HUES48 (cell line): ENCODE results near the gene MT1B.
"Not testable (repeated sequence)": the region's sequence is repeated elsewhere in the genome, so short reads cannot be mapped to it uniquely, and the experiment has no call there.

Experiments used
- H3K27ac ChIP-seq: one replicate; pipeline ENCODE4 v1.7.0; 2013; ENCODE audit warnings: low read depth, low read length, inconsistent platforms
- H3K27me3 ChIP-seq: 2 replicates; pipeline ENCODE4 v1.6.1; 2013; ENCODE audit warnings: mild to moderate bottlenecking, low read length; ENCODE audit not compliant: control insufficient read depth, insufficient read depth
- H3K36me3 ChIP-seq: 2 replicates; pipeline ENCODE4 v1.6.1; 2013; ENCODE audit warnings: low read length; ENCODE audit not compliant: control insufficient read depth, insufficient read depth
- H3K4me1 ChIP-seq: 2 replicates; pipeline ENCODE4 v1.6.1; 2013; ENCODE audit warnings: mild to moderate bottlenecking, low read length; ENCODE audit not compliant: control insufficient read depth, insufficient read depth
- H3K4me3 ChIP-seq: 2 replicates; pipeline ENCODE4 v1.5.1; 2013; ENCODE audit warnings: mild to moderate bottlenecking, low read depth, low read length
- H3K9ac ChIP-seq: 2 replicates; pipeline ENCODE4 v1.6.1; 2013; ENCODE audit warnings: mild to moderate bottlenecking, low read depth, low read length, moderate library complexity
- H3K9me3 ChIP-seq: 2 replicates; pipeline ENCODE4 v1.6.1; 2013; ENCODE audit warnings: low read length; ENCODE audit not compliant: control insufficient read depth, insufficient read depth

The MT1B gene

DNA sequence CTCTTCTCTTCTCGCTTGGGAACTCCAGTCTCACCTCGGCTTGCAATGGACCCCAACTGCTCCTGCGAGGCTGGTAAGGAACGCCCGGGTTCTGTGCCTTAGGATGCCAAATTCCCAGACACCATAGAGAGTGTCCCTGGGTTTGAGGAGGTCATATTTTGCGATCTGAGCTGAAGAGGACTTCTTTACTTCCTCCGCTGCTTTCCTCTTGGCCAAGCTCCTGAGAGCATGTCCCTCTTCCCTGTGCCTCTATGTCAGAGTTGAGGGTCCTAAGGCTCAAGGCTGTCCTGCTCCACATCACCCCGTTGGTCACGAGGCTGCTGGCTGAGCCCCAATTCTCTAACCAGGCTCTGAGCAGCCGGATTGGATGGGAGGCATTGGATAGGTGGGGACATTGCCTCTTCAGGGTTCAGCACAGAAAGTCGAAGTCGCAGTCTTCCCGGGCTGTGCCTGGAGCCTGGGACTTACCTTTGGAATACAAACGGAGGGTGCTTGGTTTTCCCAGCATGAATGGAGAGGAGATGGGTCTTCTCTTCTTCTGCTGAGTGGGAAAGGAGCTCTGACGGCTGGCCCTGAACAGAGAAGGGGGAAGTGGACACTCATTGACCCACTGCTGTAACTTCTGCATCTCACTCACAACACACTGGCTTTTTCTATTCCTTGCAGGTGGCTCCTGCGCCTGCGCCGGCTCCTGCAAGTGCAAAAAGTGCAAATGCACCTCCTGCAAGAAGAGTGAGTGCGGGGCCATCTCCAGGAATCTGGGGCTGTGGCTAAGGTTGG lies 18.3 kb downstream of the MT1B start:
- Histone ChIP-seq H3K9ac (no peak overlapping the region), H3K4me1 (peaks cover 17% of the 10 kb centered on the region)

DNA sequence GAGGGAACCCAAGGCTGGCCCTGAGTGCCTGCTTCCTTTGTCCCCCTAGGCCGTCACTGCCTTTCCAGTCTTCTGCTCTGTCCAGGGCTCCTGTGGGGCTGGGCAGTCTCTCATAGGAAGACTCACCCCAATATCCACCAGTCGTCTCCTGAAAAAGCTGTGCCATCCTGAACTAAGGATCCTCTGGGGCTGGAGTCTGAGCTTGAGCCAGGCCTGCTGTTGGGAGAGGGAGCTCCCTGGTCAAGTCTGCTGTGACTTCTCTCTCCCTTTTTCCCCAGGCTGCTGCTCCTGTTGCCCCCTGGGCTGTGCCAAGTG lies 18.9 kb downstream of the MT1B start:
- peaks cover 22% of the 10 kb centered on the region for H3K4me1 ChIP-seq
- peaks cover 96% of the 10 kb centered on the region for H3K27me3 ChIP-seq

More for the DNA sequence above, 18.3 kb downstream of the MT1B start:
- Histone ChIP-seq H3K9me3 (no peaks in the 10 kb centered on the region), H3K27me3 (peaks cover 96% of the 10 kb centered on the region), H3K36me3 (no peaks in the 10 kb centered on the region), H3K4me3 (peak overlapping the region; percentile 45), H3K27ac (no peak overlapping the region)

DNA sequence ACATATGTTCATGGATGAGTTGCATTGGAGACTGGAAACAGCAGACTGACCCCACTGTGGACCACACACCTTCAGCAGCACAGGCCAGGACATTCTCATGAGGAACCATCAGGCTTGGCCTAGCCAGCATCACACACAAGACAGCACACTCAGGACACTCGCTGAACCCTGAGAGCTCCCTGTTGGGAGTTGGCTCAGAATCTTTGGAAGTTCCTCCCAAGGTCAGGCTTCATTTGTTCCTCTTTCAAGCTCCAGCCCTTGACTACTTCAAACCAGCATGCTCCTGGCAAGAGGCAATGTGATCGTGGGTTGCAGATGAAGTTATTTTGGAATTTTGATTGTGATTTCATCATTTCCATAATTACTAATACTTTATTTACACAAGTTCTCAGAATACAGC lies 20.0 kb downstream of the MT1B start:
- not testable (repeated sequence) for H3K9me3 ChIP-seq, H3K36me3 ChIP-seq, H3K4me3 ChIP-seq, H3K9ac ChIP-seq, H3K27ac ChIP-seq
- peaks cover 22% of the 10 kb centered on the region for H3K4me1 ChIP-seq
- peaks cover 95% of the 10 kb centered on the region for H3K27me3 ChIP-seq

More for the DNA sequence above, 18.9 kb downstream of the MT1B start:
- no peak overlapping the region for H3K27ac ChIP-seq
- no peaks in the 10 kb centered on the region for H3K9me3 ChIP-seq
- H3K9ac ChIP-seq = no peak overlapping the region
- no peaks in the 10 kb centered on the region for H3K36me3 ChIP-seq
- no peak overlapping the region for H3K4me3 ChIP-seq

DNA sequence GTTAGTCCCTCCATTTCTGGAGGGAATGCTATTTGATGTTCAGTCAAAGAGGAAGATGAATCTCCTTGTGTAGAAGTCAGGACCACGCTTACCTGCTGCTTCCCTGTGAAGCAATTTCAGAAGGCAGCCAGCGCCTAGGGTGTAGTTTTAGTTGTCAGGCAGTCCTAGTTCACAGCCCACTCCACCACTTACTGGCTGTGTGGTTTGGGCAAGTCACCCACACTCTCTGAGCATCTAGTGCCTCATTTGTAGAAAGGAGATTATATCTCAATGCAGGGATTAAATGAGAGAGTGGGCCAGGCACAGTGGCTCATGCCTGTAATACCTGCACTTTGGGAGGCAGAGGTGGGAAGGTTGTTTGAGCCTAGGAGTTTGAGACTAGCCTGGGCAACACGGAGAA lies 20.5 kb downstream of the MT1B start:
- H3K36me3 ChIP-seq, H3K9ac ChIP-seq, H3K4me3 ChIP-seq, H3K9me3 ChIP-seq, H3K27ac ChIP-seq: not testable (repeated sequence)
- H3K27me3 ChIP-seq = peaks cover 95% of the 10 kb centered on the region
- peaks cover 22% of the 10 kb centered on the region for H3K4me1 ChIP-seq

DNA sequence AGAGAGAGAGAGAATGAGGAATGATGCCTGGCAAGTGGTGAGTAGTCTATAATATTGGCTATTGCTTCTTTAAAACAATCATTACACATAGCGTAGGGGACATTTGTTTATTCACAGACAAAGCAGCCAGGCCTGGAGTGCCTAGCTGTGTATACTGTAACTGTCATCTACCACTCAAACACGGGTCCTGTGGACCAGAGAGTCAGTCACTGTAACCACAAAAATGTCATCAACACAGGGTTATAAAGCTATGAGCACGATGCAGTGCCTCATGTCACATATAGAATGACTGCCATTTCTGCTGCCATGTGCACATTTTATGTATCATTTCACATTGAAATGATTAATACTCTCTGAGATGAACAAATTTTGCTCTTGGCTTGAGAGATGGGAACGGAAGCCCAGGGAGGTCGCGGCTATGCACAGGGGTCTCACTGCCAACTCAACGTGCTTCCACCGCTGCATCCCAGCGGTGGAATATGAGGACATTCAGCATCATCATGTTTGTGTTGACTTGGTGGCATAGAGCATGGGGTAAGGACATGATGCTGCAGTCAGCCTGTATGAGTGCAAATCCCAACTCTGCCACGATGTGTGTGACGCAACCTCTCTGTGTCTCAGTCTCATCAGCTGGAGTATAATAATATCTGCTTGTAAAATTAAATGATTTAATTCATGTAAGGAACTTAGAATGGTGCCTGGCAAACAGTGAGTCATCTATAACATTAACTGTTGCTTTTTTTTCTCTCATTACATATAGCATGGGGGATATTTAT lies 21.3 kb downstream of the MT1B start:
- Histone ChIP-seq H3K27me3 (peaks cover 95% of the 10 kb centered on the region), H3K9ac (no peak overlapping the region), H3K9me3 (no peaks in the 10 kb centered on the region)

DNA sequence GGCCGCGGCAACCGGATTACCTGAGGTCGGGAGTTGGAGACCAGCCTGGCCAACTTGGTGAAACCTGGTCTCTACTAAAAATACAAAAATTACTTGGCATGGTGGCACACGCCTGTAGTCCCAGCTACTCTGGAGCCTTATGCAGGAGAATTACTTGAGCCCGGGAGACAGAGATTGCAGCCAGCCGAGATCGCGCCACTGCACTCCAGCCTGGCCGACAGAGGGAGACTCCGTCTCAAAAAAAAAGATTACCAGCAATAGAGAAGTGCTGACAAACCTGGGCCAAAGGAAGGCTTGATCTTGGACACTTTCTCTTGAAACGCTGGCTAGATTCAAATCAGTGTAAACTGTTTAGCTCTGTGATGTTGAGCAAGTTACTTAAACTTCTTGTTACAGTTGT lies 22.2 kb downstream of the MT1B start:
- Histone ChIP-seq H3K9ac (no peak overlapping the region), H3K9me3 (no peaks in the 10 kb centered on the region), H3K4me1 (peaks cover 14% of the 10 kb centered on the region), H3K27me3 (peaks cover 90% of the 10 kb centered on the region), H3K27ac (no peak overlapping the region), H3K36me3 (no peaks in the 10 kb centered on the region), H3K4me3 (no peak overlapping the region)

More for the DNA sequence above, 21.3 kb downstream of the MT1B start:
- H3K4me3 ChIP-seq = no peak overlapping the region
- H3K36me3 ChIP-seq = no peaks in the 10 kb centered on the region
- H3K4me1 ChIP-seq = peaks cover 18% of the 10 kb centered on the region
- no peak overlapping the region for H3K27ac ChIP-seq

DNA sequence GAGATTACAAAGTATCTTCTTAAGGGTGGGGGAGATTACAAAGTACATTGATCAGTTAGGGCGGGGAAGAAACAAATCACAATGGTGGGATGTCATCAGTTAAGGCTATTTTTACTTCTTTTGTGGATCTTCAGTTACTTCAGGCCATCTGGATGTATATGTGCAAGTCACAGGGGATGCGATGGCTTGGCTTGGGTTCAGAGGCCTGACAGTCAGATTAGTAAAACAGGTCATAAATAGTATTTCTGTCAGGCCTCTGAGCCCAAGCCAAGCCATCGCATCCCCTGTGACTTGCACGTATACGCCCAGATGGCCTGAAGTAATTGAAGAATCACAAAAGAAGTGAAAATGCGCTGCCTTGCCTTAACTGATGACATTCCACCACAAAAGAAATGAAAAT lies 22.9 kb downstream of the MT1B start:
- H3K36me3 ChIP-seq, H3K4me3 ChIP-seq, H3K27ac ChIP-seq, H3K9ac ChIP-seq, H3K9me3 ChIP-seq: not testable (repeated sequence)
- H3K27me3 ChIP-seq = peaks cover 89% of the 10 kb centered on the region
- H3K4me1 ChIP-seq = peaks cover 13% of the 10 kb centered on the region

DNA sequence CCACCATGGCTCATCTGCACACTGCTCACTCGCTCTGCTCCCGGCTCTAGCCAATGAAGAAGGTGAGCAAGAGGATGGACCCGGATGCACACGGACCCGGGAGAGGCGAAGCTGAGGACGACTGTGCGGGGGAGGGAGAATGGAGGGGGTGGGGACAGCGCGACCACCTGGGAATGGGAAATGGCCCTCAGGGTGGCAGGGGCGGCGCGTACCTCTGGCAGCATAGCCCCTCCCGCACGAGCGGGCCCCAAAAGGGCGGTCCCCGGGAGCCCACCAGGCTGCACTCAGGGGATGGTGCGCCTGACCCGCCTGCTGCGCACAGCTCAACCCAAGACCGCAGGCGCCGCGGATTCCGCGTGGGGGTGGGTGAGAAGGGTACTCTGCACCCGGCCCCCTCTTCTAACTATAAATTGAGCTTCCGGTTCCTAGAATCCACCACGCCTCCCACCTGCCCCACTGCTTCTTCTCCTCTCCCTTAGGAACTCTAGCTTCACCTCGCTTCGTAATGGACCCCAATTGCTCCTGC lies 24.1 kb downstream of the MT1B start:
- Histone ChIP-seq H3K9me3 (no peaks in the 10 kb centered on the region), H3K27me3 (peaks cover 89% of the 10 kb centered on the region), H3K36me3 (no peaks in the 10 kb centered on the region), H3K4me1 (peaks cover 6% of the 10 kb centered on the region), H3K9ac (0 out of 2 replicates have a peak overlapping the region, but pooled peaks have one; percentile 28), H3K4me3 (peak overlapping the region; percentile 67), H3K27ac (no peak overlapping the region)

DNA sequence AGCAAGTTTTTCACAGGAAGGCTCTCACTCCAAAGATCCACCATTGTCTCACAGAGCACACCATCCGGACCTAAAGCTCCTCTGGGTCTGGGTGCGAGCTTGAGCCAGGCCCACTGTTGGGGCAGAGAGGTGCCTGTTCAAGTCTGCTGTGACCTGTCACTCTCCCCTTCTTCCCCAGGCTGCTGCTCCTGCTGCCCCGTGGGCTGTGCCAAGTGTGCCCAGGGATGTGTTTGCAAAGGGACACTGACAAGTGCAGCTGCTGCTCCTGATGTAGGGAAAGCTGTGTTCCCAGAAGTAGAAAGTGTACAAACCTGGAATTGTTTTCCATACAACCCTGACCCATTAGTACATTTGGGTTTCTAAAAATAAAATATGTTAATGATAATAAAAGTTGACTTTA lies 25.8 kb downstream of the MT1B start:
- H3K27me3 ChIP-seq = peaks cover 89% of the 10 kb centered on the region
- no peak overlapping the region for H3K4me3 ChIP-seq
- H3K27ac ChIP-seq = no peak overlapping the region
- H3K4me1 ChIP-seq = peaks cover 11% of the 10 kb centered on the region
- no peaks in the 10 kb centered on the region for H3K9me3 ChIP-seq
- H3K9ac ChIP-seq = no peak overlapping the region
- H3K36me3 ChIP-seq = no peaks in the 10 kb centered on the region

DNA sequence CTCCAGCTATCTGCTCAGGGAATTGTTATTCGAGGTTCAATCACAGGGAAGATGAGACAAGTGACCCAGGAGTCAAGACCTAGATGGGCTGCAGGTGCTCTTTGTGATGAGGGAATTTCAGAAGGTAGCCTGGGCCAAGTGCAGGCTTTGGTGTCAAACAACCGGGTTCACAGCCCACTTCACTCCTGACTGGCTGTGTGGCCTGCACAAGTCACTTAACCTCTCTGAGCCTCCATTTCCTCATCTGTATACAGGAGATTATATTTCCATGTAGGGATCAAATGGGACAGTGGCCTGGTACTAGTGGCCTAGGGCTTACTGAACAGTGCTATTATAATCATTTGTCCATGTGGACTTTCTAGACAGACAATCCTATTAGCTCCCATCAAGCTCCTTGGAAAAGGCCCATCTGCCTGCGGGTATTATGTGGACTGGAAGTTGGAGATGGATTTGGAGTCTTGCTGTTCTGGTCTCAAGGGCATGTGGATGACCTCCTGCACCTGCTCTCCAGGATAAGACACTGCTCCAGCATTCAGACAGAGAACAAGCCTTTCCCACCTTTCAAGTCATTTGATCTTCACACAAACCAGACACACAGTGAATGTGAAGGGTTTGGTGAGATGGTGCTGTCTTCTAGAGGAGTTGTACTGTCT lies 27.5 kb downstream of the MT1B start:
- H3K4me3 ChIP-seq = no peak overlapping the region
- H3K27ac ChIP-seq = no peak overlapping the region
- no peaks in the 10 kb centered on the region for H3K36me3 ChIP-seq
- H3K27me3 ChIP-seq = peaks cover 86% of the 10 kb centered on the region
- peaks cover 20% of the 10 kb centered on the region for H3K4me1 ChIP-seq
- no peak overlapping the region for H3K9ac ChIP-seq
- no peaks in the 10 kb centered on the region for H3K9me3 ChIP-seq

DNA sequence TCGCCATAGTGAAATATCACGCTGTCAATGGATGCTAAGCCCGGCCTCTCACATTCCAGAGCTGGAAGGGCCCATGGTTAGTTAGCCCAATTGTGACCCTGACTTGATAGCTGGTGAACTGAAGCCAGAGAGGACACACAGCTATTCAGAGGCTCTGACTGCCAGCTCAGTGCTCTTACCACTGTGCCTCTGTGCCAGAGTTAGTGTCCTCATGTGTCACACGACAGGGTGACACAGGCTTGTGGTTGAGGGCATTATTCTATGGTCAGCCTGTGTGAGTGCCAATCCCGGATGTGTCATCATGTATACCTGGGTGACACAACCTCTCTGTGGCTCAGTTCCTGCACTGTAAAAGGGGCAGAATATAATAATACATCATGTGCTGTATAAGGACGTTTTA lies 28.1 kb downstream of the MT1B start:
- Histone ChIP-seq H3K27me3 (peaks cover 83% of the 10 kb centered on the region), H3K36me3 (no peaks in the 10 kb centered on the region), H3K9me3 (no peaks in the 10 kb centered on the region), H3K4me3 (no peak overlapping the region), H3K4me1 (peaks cover 20% of the 10 kb centered on the region), H3K9ac (no peak overlapping the region), H3K27ac (no peak overlapping the region)
